Glomerular endothelial cell (primary cell): ENCODE data around the gene ZNF79. TPM values are rescaled to one million over a fixed set of nuclear protein-coding genes. Genes with fewer than 3 reads are reported as not detected.

Experiments
- DNase-seq: peaks from one replicate; pipeline ENCODE4 v3.0.0-alpha.2; 2011; ENCODE audit warnings: low read depth, low spot score; ENCODE audit errors: extremely low read depth
- total RNA-seq: library from RNA; depleted of rRNA; stranded (reverse); fragments of >200 nt; gene quantifications from 2 replicates; pipeline ENCODE4 v1.2.3, GENCODE V29; 2015

ZNF79 gene
- total RNA-seq, 1 donor from 2014 or later = 8.1 TPM

DNA sequence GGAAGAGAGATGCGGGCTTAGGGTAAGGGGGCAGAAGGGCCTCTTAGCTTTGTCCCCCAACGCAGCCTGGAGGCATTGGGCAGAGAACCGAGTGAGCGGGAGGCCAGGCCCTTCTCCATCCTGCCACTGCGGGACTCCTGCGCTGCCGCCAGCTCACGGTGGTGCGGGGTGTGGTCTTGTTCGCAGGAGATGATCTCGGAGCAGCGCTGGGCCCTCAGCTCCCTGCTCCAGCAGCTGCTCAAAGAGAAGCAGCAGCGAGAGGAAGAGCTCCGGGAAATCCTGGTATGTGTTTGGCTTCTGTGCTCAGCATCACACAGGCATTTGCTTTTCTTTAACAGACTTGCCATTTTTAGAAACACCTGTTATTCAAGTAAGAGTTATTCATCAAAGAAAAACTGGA, 68.4 kb downstream of the ZNF79 start:
- DNase-seq = no peak

DNA sequence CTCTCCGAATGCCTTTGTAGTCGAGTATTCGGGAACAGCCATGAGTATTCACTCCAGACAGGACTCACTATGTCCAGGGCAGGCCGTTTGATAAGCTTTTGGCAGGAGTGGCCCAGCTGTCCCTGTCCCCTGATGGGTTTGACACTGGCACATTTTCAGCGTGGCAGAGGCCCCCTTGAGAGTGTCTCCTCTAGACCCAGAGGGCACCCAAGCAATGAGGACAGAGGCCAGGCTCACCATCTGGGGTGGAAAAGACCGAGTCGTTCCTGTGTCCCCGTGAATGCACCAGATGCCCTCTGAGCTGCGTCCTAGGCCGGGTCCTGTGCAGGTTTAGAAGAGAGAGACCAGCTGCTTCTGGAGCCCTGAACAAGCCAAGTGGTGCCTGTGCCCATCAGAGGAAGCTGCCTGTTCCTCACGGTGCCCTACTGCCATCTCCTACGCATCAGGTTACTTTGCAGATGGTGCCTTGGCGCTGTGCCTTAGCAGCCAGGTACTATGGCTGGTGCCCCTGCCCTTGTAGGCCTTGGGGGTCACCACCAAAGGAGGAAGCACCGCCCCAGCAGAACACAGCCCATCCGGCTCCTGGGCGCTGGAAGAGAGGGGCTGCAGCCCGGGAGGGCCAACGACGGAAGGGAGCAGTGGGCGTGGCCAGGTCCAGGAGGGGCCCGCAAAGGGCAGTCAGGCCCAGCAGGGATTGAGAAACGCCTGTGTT, 69.6 kb downstream of the ZNF79 start:
- DNase-seq = no peak

GRCh38 chr9:127494304-127494702, 70.1 kb downstream of the ZNF79 start:
- no peak for DNase-seq

Other genes starting within 250 kb of the ZNF79 start
- gene GARNL3, start 159.6 kb upstream of the ZNF79 start, total RNA-seq = 2.9 and 20.2 TPM in 2 replicates
- 16.5 and 17.9 TPM in 2 replicates for gene SLC2A8, start 27.2 kb upstream of the ZNF79 start, total RNA-seq
- 1,564 and 2,739 TPM in 2 replicates for gene RPL12, start 27.0 kb downstream of the ZNF79 start, total RNA-seq
- 30.0 and 37.7 TPM in 2 replicates for gene LRSAM1, start 27.1 kb downstream of the ZNF79 start, total RNA-seq
- gene STXBP1, start 187.9 kb downstream of the ZNF79 start, total RNA-seq = 53.1 and 56.3 TPM in 2 replicates